Measurements from ENCODE around the gene EPS15. TPM values are rescaled to one million over a fixed set of nuclear protein-coding genes. Genes with fewer than 3 reads are reported as not detected.

The EPS15 gene
- total and polyA plus RNA-seq, 8 donors, result 45.6 to 79.0 (median 54.9) TPM

DNA sequence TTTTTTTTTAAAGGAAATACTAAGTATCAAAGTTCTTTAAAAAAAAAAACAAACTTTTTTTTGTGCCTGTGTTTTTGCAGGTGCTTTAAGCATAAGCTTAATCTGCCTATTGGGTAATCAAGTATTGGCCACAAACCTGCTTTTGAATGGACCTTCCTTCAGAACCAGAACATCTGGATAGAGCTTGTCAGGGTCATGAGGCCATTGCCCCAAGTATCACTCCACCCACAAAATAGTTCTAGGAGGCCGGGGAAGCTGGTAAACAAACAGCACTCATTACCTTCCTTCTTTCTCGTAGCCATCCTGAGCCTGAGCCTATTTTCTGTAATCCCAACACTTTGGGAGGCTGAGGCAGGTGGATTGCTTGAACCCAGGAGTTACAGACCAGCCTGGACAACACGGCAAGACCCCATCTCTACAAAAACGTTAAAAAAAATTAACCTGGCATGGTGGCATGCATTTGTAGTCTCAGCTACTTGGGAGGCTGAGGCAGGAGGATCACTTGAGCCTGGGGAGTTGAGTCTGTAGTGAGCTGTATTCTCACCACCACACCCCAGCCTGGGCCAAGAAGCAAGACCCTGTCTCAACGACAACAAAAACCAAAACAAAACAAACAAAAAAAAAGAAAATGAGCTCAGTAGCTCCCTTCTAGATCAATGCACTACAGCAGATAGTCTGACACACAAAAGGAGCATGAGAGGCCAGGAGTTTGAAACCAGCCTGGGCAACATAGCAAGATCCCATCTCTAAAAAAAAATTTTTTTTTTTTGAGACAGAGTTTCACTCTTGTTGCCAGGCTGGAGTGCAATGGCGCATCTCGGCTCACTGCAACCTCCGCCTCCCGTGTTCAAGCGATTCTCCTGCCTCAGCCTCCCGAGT, 34.1 kb upstream of the EPS15 start:
- H3K4me1 ChIP-seq, result peaks cover 0 to 10% of the 10 kb centered on the region in 2 donors
- H3K36me3 ChIP-seq, result no peaks in the 10 kb centered on the region
- H3K9me3 ChIP-seq, result no peaks in the 10 kb centered on the region
- TF ChIP-seq, protein P1, sequence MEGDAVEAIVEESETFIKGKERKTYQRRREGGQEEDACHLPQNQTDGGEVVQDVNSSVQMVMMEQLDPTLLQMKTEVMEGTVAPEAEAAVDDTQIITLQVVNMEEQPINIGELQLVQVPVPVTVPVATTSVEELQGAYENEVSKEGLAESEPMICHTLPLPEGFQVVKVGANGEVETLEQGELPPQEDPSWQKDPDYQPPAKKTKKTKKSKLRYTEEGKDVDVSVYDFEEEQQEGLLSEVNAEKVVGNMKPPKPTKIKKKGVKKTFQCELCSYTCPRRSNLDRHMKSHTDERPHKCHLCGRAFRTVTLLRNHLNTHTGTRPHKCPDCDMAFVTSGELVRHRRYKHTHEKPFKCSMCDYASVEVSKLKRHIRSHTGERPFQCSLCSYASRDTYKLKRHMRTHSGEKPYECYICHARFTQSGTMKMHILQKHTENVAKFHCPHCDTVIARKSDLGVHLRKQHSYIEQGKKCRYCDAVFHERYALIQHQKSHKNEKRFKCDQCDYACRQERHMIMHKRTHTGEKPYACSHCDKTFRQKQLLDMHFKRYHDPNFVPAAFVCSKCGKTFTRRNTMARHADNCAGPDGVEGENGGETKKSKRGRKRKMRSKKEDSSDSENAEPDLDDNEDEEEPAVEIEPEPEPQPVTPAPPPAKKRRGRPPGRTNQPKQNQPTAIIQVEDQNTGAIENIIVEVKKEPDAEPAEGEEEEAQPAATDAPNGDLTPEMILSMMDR (IDR thresholded peaks at IDR 0.05), result no peak
- intact Hi-C loops (cut with DNase I), result no loop called here
- H3K27ac ChIP-seq, result no peak overlapping the region
- ATAC-seq (no peak), DNase-seq (no peak)
- H3K27me3 ChIP-seq, result no peaks in the 10 kb centered on the region
- H3K4me3 ChIP-seq, result no peak overlapping the region

DNA sequence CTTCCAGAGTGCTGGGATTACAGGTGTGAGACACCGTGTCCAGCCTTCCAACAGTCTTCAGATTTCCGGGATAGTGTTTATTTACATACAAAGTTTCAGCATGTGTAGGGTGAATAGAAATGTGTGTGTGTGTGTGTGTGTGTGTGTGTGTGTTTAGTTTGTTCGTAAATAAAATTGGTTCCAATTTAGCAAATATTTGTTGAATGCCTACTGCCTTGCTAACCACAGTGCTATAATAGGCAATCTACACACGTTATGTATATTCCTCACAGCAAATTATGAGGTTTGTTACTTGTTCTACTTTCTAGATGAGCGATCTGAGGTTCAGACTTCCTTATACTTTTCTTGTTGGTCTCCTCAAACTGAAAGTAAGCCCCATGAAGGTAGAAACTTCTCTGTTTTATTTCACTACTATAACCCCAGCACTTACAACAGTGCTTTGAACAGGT, 32.8 kb upstream of the EPS15 start:
- DNase-seq, result no peak
- H3K36me3 ChIP-seq, result no peaks in the 10 kb centered on the region
- no peak for ATAC-seq
- H3K9me3 ChIP-seq, result no peaks in the 10 kb centered on the region
- intact Hi-C loops (cut with DNase I), result no loop called here
- H3K4me3 ChIP-seq, result no peak overlapping the region
- peaks cover 0 to 10% of the 10 kb centered on the region in 2 donors for H3K4me1 ChIP-seq
- TF ChIP-seq, protein P1 (IDR thresholded peaks at IDR 0.05), result no peak
- no peak overlapping the region for H3K27ac ChIP-seq
- H3K27me3 ChIP-seq, result no peaks in the 10 kb centered on the region

DNA sequence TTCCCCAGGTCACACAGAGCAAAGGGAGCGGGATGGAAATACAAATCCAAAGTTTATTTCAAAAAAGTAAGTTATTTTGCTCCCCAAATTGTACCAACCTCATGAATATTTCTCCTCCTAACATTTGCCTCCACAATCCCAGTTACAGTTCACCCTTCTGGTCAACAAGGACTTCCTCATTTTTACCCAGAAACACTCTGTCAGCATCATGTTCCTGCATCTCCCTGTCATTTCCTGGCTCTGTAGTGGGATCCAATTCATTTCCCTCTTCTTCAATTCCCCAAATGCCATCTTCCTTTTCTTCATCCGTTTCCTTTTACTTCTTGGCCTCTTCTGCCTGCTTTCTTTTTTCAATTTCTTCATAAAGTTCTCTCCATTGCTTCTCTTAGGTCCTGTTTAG, 32.0 kb upstream of the EPS15 start:
- Histone ChIP-seq H3K36me3 (no peaks in the 10 kb centered on the region), H3K27ac (peak overlapping the region in 1 of 2 donors; percentile 70), H3K4me1 (peaks cover 0 to 10% of the 10 kb centered on the region in 2 donors), H3K4me3 (no peak overlapping the region), H3K9me3 (no peaks in the 10 kb centered on the region), H3K27me3 (no peaks in the 10 kb centered on the region)
- ATAC-seq (peak; percentile 25), DNase-seq (no peak)
- intact Hi-C loops (cut with DNase I), result no loop called here
- TF ChIP-seq, protein P1 (IDR thresholded peaks at IDR 0.05), result no peak

DNA sequence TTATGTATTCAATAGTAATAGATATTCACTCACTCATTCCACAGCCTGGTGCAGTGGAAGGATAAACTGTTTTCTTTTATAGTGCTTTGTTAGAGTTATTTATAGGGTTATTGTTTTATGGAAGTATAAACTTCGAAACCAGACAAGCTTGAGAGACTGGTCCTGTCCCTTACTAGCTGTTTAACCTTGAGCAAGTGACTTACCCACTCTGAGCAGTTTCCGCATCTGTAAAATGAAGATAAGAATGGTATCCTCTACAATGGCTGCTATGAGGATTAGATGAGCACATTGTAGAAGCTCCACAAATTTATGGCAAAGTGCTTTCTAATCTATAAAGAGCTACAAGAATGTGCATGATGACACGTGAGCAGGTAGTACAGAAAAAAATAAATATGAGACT, 30.8 kb upstream of the EPS15 start:
- Histone ChIP-seq H3K36me3 (no peaks in the 10 kb centered on the region), H3K4me3 (no peak overlapping the region), H3K27ac (peak overlapping the region in 1 of 2 donors; percentile 2), H3K4me1 (peaks cover 0 to 10% of the 10 kb centered on the region in 2 donors), H3K27me3 (no peaks in the 10 kb centered on the region), H3K9me3 (no peaks in the 10 kb centered on the region)
- ATAC-seq (no peak), DNase-seq (no peak)
- TF ChIP-seq, protein P1 (IDR thresholded peaks at IDR 0.05), result no peak
- intact Hi-C loops (cut with DNase I), result no loop called here

DNA sequence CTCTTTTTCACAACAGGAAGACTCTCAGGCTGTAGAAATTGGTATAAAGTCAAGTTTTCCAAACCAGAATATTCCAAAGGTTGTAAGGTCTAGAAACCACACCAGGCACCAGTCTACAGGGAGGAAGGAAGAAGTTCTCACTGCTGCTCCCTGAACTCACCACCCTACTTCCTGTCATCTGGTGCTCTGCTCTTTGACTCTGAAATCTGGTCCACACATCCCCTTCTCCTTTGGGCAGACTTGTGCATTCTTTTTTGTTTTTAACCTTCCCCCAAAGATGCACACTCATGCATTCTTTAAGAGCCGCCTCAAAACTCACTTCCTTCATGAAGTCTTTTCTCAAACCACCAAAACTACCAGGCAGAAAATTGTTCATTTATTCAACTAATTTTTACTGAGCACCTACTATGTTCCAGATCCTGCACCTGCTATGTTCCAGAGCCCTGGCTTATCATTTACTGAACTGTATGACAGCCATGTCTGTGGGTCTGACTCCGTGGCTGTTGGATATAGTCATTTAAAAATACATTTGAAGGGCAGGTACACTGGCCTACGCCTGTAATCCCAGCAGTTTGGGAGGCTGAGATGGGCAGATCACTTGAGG, 30.1 kb upstream of the EPS15 start:
- ATAC-seq, result peak; percentile 72
- H3K4me3 ChIP-seq, result no peak overlapping the region
- intact Hi-C loops (cut with DNase I), result no loop called here
- H3K4me1 ChIP-seq, result peaks cover 0 to 10% of the 10 kb centered on the region in 2 donors
- no peaks in the 10 kb centered on the region for H3K9me3 ChIP-seq
- no peaks in the 10 kb centered on the region for H3K36me3 ChIP-seq
- no peak for DNase-seq
- TF ChIP-seq, protein P1 (IDR thresholded peaks at IDR 0.05), result no peak
- H3K27ac ChIP-seq, result peak overlapping the region; percentile 2 to 7
- no peaks in the 10 kb centered on the region for H3K27me3 ChIP-seq

Data from left lung (tissue), 10 donors.